Measurements from ENCODE around the gene SREK1IP1.

Gene SREK1IP1

DNA sequence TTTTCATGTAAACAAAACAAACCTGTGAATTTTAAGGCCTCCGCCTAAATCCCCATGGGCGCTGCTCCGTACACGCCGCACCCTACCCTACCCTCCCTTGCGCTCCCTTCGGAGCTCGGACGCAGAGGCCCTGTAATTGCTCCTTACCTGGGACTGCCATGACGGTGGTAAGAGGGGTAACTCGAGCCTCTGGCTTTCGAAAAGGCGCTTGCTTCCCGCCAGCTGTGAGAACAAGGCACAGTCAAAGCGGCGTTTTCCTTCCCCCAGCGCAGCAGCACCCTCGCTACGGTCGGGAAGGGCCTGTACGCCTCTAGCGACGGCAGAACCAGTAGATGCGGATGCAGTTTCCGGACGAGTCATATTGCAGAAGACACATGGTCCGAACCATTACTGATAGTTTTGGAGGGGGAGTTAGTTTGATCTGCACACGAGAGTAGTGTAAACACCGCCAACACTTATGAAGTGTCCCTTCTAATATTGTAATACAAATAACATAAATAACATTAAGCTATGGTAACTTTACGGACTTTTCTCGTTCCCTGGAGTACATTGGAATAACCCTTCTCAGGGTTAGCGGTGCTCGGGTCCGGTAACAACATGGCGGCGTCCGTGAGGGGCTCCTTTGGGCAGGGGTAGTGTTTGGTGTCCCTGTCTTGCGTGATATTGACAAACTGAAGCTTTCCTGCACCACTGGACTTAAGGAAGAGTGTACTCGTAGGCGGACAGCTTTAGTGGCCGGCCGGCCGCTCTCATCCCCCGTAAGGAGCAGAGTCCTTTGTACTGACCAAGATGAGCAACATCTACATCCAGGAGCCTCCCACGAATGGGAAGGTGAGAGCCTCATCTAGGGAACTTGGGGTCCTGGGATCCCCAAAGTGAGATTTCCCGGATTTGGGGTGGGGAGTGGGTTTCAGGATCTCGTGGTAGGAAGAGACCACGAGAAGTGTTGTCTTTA, at the start of gene SREK1IP1, which contains the start of gene CWC27:
SREK1IP1 (minus strand) TSS at position 334 of the 955 bp plus-strand sequence; CDS start at position 160, 174 bp downstream.
CWC27 (plus strand) TSS at position 573 of the 955 bp plus-strand sequence; CDS start at position 790, 217 bp downstream.
- DNase-seq = peak; percentile 85

DNA sequence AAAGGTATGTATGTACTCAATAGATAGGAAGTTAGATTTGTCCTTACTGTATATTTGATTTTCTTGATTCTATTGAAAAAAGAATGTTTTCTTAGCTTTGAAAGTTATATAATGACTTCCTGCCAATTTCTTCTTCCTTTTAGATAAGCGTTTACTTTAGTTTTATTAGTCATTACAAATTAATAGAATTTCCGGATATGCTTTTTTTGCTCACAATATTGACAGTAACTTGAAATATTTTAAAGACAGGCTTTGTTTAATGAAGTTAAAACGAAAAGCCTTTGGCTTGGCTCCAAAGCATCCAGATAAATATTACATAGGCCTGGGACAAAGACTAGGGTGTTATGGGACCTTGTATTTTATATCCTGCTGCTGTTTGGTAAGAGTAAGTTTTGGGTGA, 49.8 kb upstream of the SREK1IP1 start:
- no peak for DNase-seq

DNA sequence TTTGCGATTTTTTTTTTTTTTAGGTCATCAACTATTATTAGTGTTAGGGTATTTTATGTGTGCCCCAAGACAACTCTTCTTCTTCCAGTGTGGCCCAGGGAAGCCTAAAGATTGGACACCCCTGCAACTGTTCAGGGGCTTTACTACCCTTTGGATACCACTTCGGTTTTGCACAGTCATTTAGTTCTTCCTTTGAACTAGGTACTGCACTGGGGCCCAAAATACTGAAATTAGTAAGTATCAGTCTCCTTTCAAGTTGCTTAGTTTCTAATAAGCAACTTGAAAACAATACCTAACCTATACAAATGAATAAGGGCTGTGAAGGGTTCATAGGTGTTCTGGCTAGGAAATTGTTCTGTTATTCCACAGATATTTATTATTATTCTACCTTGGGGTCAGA, 45.6 kb upstream of the SREK1IP1 start:
- DNase-seq = no peak

DNA sequence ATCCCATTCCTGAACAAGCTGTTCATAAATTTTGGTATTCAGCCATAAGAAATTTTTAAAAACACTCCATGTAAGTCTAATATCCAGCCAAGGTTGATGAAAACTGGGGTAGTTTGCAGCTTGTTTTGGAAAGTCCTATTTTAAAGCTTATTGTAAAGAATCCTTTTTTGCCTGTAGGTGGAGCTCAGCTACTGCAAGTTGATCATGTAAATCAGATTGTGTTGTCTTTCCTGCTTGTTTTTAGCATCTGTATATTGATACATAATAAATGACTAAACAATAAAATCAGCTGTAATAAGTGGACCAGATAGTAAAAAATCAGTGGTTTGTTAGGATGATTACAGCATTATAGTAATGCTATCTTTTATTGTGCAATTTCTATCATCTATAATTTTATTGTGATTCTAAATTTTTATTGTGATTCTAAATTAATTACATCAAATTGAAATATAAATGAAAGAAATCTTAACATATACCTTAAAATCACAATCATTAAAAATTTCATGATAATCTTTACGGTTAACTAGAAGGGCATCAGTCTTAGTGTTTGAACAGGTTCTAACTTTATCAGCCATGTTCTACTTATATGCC, 42.7 kb upstream of the SREK1IP1 start:
- no peak for DNase-seq

DNA sequence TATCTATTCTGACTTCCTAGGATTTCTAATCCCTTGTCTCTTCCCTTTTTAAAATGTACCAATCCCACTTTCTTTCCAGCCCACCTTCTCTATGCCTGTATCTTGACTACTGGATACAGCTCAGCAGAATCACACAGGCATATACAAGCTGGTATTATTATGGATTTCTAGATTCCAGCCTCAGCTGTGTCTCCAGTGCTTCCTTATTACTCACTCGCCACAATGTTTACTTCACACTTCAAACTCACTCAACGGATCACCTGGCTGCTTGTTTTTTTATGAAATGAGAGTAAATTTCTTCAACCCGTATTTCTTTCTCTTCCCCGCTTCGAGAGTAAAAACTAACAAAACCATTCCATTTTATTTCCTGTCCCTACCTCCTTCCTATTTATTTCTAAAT, 39.0 kb upstream of the SREK1IP1 start:
- DNase-seq = no peak

DNA sequence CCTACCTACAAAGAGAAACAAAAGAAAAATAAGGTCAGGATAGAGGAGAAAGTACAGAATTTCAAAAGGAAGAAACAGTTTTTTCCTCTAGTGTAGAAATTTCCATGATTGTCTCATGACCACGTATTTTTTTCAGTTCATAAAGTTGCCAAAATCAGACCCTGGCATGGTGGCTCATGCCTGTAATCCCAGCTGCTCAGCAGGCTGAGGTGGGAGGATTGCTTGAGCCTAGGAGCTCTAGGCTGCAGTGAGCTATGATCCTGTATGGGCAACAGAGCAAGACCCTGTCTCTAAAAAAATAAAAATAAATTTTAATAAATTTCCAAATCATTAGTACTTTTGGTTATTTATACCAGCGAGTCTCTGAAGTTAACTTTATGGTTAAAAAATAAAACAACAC, 38.0 kb upstream of the SREK1IP1 start:
- no peak for DNase-seq

DNA sequence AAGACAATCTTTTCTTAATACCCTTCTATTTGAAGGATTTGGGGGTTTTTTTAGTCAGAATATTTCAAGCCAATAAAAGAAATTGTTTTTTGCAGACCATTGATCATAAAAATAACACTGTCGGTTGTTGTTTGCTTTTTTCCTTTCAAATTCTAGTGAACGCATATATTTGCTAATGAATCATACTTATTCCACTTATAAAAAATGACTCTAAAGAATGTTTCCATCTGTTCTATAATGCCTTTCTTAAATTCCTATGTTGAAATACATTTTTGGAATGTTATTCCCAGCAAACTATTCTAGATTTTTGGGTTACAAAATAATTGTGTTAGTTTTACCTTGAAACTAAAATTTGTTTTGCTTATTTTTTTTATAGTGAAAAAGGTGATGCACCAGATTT, 32.4 kb upstream of the SREK1IP1 start:
- no peak for DNase-seq

DNA sequence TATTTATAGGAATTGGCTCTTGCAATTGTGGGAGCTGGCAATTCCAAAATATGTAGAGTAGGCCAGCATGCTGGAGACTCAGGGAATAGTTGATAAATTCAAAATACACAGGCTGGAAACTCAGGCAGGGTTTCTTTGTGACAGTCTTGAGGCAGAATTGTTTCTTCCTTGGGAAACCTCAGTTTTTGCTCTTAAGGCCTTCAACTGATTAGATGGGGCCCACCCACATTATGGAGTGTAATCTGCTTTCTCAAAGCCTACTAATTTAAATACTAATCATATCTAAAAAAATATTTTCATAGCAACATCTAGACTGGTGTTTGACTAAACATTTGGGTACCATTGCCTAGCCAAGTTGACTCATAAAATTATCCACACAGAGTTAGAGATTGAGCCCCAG, 27.8 kb upstream of the SREK1IP1 start:
- DNase-seq = no peak

DNA sequence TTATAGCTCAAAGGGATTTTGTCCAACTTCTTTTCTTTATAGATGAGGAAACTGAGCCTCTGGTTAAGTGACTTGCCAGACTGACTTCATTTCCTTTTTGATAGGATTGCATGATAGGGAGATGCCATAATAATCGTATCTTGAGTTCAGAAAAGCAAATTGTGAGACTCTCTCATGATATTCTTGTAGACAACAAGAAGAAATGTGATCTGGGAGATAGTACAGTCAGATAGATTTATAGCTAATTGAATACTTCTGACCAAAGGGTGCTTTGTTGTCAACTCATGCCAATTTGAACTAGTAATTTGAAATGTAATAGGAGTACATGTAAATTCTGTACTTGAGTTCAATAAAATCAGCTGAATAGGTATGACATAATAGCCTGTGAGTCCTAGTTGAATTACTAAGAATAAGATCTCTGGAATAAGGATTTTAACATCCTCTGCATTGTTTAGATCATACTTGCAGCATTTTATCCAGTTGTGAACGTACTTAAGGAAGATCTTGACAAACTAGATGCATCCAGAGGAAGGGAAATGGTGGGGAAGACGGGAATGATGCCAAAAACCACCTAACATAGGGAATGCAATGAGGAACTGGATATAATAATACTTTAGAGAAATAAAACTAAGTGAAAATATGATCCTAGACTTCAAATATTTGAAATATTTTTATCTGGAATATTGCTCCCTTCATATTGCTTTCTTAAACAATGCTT, 25.7 kb upstream of the SREK1IP1 start:
- no peak for DNase-seq

DNA sequence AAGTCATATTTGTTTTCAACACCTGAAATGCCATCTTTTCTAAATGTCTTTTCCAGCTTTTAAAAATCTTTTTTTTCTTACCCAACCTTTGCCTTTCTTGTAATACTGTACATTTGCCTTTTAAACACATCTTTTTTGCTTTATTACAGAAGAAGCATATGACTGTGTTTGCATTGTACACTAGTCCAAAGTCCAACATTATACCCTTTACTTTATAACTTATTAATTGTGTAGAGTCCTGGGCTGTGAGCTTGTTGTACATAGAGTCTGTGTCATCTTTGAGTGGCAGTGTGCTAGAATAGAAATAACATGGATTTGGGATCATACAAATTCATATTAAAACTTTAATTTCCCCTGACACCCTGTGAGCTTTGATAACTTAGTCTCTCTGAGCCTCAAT, 24.0 kb upstream of the SREK1IP1 start:
- no peak for DNase-seq

DNA sequence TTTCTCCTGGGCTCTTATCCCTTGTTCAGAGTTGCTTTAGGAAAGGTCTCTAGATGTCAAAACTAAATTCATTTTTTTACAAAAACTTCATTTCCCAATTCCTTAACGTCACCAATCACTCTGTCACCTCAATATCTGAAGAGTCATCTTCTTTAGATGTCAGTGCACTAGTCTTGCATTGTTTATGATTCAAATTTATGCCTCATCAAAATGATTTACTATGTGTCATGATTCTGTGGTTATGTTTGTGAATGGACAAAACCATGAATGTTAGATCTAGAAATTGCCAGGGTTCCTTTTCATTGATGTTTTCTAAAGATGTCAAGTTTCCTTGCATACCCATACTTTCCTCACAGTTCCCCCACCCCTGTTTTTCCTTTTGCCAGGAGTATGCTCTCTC, 21.7 kb upstream of the SREK1IP1 start:
- no peak for DNase-seq

DNA sequence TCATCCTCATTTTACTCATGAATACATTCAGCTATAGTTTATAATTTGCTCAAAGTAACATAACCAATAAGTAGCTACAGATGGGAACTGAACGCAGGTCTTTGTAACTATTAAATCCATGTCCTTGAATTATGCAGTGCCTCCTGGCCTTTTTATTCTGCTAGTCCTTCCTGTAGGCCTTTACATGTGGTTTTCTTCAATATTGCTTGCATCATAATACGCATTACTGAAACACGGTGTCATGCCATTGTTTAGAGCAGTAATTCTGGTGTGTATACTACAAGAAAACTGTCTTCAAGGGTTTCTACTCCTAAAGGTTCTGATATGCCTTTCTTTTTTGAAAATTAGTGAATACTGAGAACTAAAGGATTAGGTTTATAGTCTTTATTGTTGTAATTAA, 21.0 kb upstream of the SREK1IP1 start:
- no peak for DNase-seq

DNA sequence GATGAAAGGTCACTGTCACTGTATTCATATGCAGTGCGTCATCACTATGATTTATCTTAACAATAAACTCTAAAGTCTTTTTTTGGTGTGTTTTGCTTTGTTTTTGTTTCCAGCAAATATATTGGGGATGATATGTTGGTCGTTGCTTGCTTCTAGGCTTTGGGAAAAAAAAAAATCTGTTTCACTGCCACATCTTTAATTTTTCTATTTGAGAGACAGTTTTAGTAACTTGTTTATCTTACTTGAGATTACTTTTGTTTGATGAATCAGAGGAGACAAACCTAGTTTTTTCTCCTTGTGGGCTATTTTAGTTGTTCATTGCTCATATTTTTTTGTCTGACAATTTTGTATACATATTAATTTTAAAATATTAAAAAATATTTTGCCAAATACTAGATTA, 19.7 kb upstream of the SREK1IP1 start:
- DNase-seq = no peak

DNA sequence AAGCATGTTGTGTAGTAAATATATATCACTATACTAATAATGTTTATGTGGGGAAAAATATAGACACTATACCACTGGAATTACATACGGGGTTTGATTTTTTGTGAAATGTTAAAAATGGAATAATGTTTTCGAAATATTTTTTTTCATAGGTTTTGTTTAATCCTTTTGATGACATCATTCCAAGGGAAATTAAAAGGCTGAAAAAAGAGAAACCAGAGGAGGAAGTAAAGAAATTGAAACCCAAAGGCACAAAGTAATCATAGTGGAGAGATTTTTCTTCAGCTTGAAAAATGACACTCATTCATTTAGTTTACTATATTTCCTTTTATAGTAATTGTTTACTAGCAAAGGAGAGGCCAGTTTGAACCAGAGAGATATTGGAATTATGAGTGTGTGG, 17.9 kb upstream of the SREK1IP1 start:
- no peak for DNase-seq

DNA sequence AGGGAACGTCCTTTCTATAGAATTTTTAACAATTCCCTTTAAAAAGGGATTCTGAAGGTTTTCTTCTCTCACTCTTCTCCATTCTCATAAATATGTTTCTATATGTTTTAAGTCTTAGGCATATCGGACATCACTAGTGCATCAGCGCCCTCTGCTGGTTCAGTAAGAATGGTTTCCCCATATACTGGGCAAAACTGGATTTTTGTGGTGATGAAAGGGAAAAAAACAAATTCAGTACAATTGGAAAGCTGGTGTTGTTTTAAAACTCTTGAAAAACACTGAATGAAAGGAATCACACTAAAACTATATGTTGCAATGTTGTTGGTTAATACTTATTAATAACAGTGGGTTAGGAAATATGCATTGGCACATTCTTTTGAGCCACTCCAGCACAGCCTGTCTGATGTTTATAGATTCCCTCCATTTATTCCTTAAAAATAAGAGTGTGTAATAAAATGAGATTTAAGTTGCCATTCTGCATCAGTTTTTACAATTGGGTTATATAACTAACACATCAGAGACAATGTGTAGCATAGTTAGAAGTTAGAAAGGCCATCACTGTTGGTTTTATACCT, 16.0 kb upstream of the SREK1IP1 start:
- peak; percentile 79 for DNase-seq

DNA sequence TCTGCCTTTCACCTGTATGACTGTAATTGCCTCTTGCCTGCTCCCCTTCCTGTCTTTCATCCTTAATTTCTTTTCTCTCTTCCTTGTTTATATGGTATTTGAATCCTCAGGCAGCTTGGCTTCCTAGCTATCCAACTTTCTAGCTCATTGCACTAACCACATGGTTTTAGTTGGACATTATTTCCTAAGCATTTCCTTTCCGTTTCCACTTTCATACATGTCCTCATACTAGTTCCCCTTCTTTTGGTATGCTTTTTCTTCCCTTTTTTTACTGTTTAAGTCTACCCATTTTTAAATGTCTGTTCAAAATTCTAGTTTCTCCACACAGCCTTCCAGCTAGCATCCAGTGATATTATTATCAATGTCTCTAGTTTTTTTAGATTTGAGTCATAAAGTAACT, 6.8 kb upstream of the SREK1IP1 start:
- no peak for DNase-seq

DNA sequence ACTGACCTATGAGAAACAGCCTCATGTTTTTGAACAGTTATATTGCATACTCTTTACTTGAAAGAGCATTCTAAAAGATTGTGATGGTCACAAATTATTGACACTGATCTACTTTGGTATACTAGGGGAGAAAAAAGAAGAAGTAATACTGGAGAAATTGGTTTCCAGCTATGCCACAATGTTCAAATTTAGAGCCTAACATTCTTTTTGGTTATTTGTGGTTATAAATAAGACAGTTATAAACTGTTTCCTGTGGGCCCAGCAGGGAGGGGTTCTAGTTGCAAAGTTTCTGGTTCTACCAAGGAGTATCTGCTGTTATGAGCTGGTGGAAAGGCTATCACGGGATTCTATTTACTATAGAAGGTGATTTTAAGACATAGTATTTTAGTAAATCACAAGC, 5.0 kb upstream of the SREK1IP1 start:
- DNase-seq = no peak

DNA sequence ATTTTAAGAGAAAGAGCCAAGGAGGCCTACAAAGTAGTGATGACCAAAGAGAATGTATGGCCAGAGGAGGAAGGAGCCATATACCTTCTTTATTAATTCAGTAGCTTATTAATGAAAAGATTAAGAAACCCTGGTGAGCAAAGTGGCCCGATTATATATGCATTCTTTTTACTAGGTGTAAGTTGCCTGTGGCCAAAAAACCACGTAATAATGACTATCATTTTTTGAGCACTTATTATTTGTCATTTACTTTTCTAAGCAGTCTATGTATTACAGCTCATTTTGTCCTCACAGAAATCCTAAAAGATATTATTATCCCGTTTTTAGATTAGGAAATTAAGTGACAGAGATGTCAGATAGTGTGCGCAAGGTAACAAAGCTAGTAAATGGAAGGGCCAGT, 3.2 kb upstream of the SREK1IP1 start:
- DNase-seq = no peak

DNA sequence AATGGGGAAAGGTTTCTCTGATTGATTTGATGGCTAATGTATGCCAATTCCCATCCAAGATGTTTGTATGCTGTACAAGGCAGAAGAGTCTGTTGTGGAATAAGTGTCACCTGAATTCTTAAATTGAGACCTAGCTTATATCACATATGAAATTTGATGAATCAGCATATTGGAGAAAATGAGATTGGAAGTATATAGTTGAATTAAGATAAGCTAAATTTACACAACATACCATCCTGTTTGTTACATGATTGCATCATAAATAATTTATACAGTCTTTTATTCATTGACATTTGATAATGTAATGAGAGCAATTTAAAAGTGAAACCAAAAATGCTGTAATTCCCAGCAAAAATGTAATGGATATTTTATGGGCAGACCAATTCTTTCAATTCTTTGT, 1.4 kb upstream of the SREK1IP1 start:
- DNase-seq = no peak

DNA sequence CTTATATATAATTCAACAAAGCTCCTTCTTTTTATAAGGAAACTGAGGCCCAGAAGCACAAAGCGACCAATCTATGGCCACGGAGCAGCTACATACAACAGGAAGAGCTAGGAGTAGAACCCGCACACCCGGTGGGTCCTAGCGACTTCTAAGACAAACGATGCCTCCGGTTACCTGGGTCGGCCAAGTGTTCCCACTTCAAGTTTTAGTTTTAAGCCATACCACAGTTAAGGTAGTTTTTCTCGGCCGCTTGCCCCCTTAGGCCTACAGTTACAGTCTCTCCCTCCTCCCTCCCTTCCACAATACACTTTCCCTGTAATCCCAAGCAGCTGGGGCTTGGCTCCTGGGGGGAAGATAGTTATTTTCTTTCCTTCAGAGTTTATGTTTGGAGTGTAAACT, 533 bp downstream of the SREK1IP1 start:
- peak; percentile 35 for DNase-seq

DNA sequence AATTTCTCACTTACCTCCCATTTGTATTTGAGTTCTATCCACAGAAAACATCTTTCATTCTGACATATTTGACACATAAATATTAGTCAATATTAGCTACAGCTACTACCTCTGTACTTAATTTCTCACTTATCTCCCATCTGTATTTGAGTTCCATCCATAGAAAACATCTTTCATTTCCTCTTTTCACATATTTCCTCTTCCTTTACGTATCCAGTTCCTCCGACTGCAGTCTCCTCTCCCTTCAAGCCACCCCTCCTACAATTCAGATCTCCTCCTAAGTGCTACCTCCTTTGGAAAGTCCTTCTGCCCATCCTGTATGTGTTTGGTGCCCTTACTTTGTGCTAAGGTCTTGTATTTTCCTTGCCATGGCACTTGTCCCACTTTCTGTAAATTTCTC, 1.6 kb downstream of the SREK1IP1 start:
- no peak for DNase-seq

DNA sequence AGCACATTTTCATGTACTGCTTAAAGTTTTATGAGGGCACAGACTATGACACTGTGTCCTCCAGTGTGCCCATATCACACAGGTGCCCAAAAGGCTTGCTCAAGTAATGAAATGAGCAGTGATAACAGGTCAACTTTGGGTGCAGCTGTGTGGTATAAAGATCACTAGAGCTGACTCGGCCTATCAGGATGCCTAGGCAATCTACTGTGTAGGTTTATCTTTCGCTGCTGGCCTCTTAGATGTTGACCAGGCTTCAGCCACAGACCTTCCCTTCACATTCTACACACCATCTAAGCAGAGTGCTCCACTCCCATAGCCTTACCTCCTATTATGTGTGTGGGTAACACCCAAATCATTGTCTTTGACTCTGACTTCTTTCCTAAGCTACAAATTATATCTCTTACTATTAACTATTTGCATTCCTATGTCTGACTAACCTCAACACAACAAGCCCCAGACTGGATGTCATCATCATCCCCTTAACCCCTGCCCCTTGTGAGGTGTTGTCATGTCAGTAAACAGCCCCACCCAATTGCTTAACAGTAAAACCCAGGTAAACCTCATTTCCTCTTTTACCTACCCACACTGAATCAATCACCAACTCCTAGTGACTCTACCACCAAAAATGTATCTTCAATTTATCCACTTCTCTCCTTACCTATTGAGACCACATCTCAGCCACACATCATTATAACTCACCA, 2.5 kb downstream of the SREK1IP1 start:
- no peak for DNase-seq

All from stimulated activated CD8-positive, alpha-beta memory T cell treated with anti-CD3 and anti-CD28 coated beads, Interleukin-4, amount 100 ng/mL, for 48 hours (primary cell).